ENCODE data around the gene REC8. TPM values are rescaled to one million over a fixed set of nuclear protein-coding genes. Genes with fewer than 3 reads are reported as not detected.
A peak's percentile ranks its signal among the peaks of the same experiment; 100 is the strongest.

The REC8 gene
- total and polyA plus RNA-seq, 9 donors: 4.9 to 75.4 (median 8.1) TPM

DNA sequence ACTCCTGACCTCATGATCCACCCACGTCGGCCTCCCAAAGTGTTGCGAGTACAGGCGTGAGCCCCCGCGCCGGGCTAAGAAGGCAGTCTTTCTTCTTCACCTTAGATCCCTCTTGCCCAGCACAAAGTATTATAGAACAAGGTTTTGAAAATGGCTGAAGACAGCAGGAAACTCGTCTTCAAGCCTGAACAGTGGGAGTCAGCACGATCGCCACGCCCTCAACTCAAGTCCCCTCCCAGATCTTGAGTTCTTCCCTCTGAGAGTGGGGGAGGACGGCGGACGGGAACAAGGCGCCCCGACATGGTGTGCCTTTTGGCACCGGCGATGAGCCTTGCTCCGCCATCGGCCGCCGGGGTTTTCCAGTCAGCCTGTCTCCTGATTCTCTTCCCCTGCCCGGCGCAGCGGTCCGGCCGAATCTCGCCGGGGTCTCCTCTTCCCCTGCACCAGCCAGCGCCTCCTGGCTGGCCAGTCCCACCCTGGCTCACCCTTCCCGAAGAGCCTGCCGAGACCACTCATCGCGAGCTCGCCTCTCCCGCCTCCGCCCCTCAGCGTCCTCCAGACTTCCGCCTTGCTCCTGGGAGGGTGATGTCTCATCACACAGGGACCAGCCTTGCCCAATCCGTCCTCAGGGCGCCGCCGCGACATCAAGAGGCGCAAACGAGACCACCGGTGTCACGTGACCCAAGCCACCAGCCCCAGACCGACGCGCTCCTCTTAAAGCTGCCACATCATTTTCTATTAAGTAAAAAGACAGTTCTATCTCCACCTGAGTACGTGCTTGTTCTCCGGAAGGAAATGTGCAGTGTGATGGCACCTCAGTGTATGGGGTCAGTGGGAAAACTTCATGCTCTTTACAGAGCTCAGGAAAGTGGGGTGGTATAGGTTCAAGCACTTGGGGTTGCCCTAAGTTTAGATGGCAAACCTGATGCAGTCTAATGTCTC is 41.3 kb downstream of the REC8 start, which contains the start of gene CHMP4A:
Gene CHMP4A (minus strand): TSS at position 565 of the 942 bp plus-strand sequence. CDS start 49 bp downstream, at position 516.
- peak within 1 kb of the TSS; percentile 49 for H3K4me3 ChIP-seq
- no peaks in the 10 kb centered on the region for H3K27me3 ChIP-seq
- TF ChIP-seq EP300 (IDR thresholded peaks at IDR 0.05) (no peak), POLR2A (IDR thresholded peaks at IDR 0.05) (peak; percentile 92)
- TF ChIP-seq, protein P1, sequence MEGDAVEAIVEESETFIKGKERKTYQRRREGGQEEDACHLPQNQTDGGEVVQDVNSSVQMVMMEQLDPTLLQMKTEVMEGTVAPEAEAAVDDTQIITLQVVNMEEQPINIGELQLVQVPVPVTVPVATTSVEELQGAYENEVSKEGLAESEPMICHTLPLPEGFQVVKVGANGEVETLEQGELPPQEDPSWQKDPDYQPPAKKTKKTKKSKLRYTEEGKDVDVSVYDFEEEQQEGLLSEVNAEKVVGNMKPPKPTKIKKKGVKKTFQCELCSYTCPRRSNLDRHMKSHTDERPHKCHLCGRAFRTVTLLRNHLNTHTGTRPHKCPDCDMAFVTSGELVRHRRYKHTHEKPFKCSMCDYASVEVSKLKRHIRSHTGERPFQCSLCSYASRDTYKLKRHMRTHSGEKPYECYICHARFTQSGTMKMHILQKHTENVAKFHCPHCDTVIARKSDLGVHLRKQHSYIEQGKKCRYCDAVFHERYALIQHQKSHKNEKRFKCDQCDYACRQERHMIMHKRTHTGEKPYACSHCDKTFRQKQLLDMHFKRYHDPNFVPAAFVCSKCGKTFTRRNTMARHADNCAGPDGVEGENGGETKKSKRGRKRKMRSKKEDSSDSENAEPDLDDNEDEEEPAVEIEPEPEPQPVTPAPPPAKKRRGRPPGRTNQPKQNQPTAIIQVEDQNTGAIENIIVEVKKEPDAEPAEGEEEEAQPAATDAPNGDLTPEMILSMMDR (IDR thresholded peaks at IDR 0.05): peak in 1 of 3 donors; percentile 22
- DNase-seq: peak; percentile 92 to 96 (median 95)
- H3K9me3 ChIP-seq: no peaks in the 10 kb centered on the region
- H3K27ac ChIP-seq: peak within 1 kb of the TSS; percentile 86 to 90
- no peaks in the 10 kb centered on the region for H3K36me3 ChIP-seq
- intact Hi-C loops (cut with DNase I): no loop called here
- WGBS, 3 donors: 0 to 1% (median 1%) methylated on average over 53 of the region's 53 CpGs
- H3K4me1 ChIP-seq (ENCODE audit: insufficient read depth): peaks cover 2% of the 10 kb centered on the region

DNA sequence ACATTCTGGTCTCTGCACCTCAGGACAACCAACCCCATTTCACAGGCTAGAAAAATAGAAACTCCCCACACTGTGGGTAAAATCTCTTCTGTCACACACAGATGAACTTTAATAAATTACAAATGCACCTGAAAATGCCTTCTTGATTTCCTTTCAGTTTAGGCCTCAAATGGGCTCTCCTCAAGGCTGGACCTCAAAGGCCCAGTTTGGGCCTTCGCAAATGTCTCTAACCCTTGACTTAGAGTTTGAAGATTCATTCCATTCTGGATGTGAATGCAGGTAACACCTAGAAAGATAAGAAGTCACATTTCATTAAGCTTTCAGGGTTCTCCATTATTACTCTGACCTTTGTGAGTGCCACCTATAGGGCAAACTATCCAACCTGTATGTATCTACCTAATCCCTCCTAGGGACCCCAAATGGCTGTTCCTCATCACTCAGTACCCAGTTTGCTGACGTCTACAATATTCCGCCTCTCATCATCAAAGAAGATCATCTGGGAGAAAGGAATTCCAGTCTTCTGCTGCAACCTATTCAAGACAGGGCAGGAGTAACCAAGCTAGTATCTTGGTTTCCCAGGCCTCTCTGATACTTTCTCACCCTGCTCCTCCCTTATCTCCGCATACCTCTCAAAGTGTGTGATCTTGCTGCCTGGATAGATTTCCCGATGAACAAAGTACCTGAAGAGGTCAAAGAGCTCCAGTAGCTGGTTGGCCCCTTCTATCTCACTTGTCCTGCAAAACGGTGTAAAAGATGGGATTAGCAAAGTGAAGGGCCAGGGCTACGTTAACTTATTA is 42.2 kb downstream of the REC8 start:
- Histone ChIP-seq H3K27me3 (no peaks in the 10 kb centered on the region), H3K4me3 (no peak overlapping the region), H3K36me3 (no peaks in the 10 kb centered on the region), H3K4me1 (ENCODE audit: insufficient read depth) (peaks cover 2% of the 10 kb centered on the region), H3K9me3 (no peaks in the 10 kb centered on the region), H3K27ac (peak overlapping the region in 1 of 2 donors; percentile 86)
- WGBS, 3 donors: 85 to 89% (median 88%) methylated on average over 7 of the region's 7 CpGs
- TF ChIP-seq, protein P1 (IDR thresholded peaks at IDR 0.05): no peak
- TF ChIP-seq POLR2A (IDR thresholded peaks at IDR 0.05) (no peak), EP300 (IDR thresholded peaks at IDR 0.05) (no peak)
- intact Hi-C loops (cut with DNase I): no loop called here
- DNase-seq: no peak

DNA sequence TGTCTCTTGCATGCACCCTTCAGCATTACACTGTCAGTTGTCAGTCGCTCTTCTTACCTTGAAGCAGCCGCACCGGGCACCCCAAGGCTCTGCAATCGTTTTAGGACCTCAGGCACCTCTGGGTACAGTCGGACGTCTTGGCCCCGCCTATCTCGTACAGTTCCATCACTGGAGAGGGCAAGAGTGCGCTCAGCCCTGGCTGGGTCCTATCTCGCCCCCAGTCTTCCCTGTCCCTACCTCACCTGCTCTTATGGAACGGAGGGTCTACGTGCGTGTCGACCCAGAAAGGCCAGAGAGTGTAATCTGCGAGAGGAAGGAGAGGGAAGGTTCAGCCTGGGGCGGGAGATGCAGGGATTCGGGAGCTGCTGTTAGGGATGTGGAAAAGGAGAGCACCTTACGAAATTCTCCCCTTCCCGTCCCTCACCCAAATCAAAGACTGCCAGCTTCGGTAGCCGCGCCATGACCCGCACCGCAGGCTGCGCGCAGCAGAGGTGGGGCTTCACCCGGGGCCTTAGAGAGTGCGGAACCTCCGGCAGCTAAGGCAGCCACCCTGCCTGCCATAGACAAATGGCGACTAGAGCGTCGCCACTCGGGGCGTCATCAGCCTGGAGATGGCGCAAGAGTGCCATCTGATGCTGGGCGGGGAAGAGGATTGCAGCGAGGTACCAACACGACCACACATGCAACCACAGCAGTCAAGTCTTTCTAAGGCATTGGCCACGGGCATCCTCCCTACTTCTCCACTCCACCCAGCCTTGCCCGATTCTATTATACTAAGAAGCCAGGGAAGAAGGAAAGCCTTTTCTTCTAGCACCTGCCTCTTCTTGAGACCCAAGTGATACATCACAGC is 43.8 kb downstream of the REC8 start, which contains the start of gene MDP1:
Gene MDP1 (minus strand): TSS at position 572 of the 850 bp plus-strand sequence. CDS start 111 bp downstream, at position 461.
- H3K4me1 ChIP-seq (ENCODE audit: insufficient read depth): peaks cover 2% of the 10 kb centered on the region
- H3K9me3 ChIP-seq: no peaks in the 10 kb centered on the region
- DNase-seq: peak; percentile 77 to 87 (median 84)
- H3K27me3 ChIP-seq: no peaks in the 10 kb centered on the region
- TF ChIP-seq EP300 (IDR thresholded peaks at IDR 0.05) (no peak), POLR2A (IDR thresholded peaks at IDR 0.05) (peak; percentile 70)
- TF ChIP-seq, protein P1 (IDR thresholded peaks at IDR 0.05): peak in 2 of 3 donors; percentile 20 to 61
- H3K4me3 ChIP-seq: peak within 1 kb of the TSS; percentile 77
- H3K27ac ChIP-seq: peak within 1 kb of the TSS in 1 of 2 donors; percentile 79
- H3K36me3 ChIP-seq: no peaks in the 10 kb centered on the region
- 0 to 1% (median 0%) methylated on average over 40 of the region's 40 CpGs for WGBS, 3 donors
- intact Hi-C loops (cut with DNase I): no loop called here

All from ovary (tissue), 9 donors.